A673 (cell line): ENCODE results near the gene GAPVD1.

Experiments
- EZH2 ChIP-seq: fragments of 200-600 bp; sonication (generic); IDR thresholded peaks from 2 replicates; pipeline ENCODE4 v1.6.1; 2017; ENCODE audit warnings: borderline replicate concordance, low read depth, mild to moderate bottlenecking, mixed read lengths, antibody characterized with exemption, low read length; ENCODE audit not compliant: poor library complexity, severe bottlenecking
- TF ChIP-seq, protein P1 (sequence below): fragments of 300-800, 200-600 bp; sonication (generic); conservative IDR thresholded peaks from 2 replicates; pipeline ENCODE4 v1.5.1; 2017; ENCODE audit warnings: low read depth, mild to moderate bottlenecking, antibody characterized with exemption, low read length, moderate library complexity, mixed read lengths

DNA sequence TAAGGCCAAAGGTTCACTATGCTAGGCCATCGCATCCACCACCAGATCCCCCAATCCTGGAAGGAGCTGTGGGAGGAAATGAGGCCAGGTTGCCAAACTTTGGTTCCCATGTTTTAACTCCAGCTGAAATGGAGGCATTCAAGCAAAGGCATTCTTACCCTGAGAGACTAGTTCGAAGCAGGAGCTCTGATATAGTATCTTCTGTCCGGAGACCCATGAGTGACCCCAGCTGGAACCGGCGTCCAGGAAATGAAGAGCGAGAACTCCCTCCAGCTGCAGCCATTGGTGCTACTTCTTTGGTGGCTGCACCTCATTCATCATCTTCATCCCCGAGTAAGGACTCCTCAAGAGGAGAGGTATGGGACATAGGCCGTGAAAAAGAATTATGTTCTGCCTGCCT, 75.6 kb downstream of the GAPVD1 start:
- TF ChIP-seq, protein P1, sequence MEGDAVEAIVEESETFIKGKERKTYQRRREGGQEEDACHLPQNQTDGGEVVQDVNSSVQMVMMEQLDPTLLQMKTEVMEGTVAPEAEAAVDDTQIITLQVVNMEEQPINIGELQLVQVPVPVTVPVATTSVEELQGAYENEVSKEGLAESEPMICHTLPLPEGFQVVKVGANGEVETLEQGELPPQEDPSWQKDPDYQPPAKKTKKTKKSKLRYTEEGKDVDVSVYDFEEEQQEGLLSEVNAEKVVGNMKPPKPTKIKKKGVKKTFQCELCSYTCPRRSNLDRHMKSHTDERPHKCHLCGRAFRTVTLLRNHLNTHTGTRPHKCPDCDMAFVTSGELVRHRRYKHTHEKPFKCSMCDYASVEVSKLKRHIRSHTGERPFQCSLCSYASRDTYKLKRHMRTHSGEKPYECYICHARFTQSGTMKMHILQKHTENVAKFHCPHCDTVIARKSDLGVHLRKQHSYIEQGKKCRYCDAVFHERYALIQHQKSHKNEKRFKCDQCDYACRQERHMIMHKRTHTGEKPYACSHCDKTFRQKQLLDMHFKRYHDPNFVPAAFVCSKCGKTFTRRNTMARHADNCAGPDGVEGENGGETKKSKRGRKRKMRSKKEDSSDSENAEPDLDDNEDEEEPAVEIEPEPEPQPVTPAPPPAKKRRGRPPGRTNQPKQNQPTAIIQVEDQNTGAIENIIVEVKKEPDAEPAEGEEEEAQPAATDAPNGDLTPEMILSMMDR = no peak
- TF ChIP-seq EZH2 = no peak
